Ishikawa (cell line): Measurements from ENCODE around the gene PRKN.

Experiments used
- CEBPB ChIP-seq: IDR thresholded peaks from 2 replicates; pipeline ENCODE4 v1.6.1; 2012
- CREB1 ChIP-seq: IDR thresholded peaks from 2 replicates; pipeline ENCODE4 v1.6.1; 2012; ENCODE audit warnings: low read depth
- EGR1 ChIP-seq: IDR thresholded peaks from 2 replicates; pipeline ENCODE4 v1.6.1; 2012
- EP300 ChIP-seq: IDR thresholded peaks from 2 replicates; pipeline ENCODE4 v1.6.1; 2012; ENCODE audit warnings: borderline replicate concordance
- FOXM1 ChIP-seq: IDR thresholded peaks from 2 replicates; pipeline ENCODE4 v1.6.1; 2012; ENCODE audit warnings: low read depth, borderline replicate concordance
- NFIC ChIP-seq: IDR thresholded peaks from 2 replicates; pipeline ENCODE4 v1.6.1; 2012
- RAD21 ChIP-seq: IDR thresholded peaks from 2 replicates; pipeline ENCODE4 v1.6.1; 2012; ENCODE audit warnings: low read depth
- TAF1 ChIP-seq: IDR thresholded peaks from 2 replicates; pipeline ENCODE4 v1.6.1; 2012; ENCODE audit warnings: low read depth, mild to moderate bottlenecking
- TCF12 ChIP-seq: IDR thresholded peaks from 2 replicates; pipeline ENCODE4 v1.6.1; 2012; ENCODE audit warnings: low read depth
- TEAD4 ChIP-seq: IDR thresholded peaks from 2 replicates; pipeline ENCODE4 v1.6.1; 2012
- YY1 ChIP-seq: IDR thresholded peaks from 2 replicates; pipeline ENCODE4 v1.6.1; 2012; ENCODE audit warnings: low read depth
- ZBTB7A ChIP-seq: IDR thresholded peaks from 2 replicates; pipeline ENCODE4 v1.6.1; 2012; ENCODE audit warnings: low read depth
- TF ChIP-seq, protein P1 (sequence below): IDR thresholded peaks from 2 replicates; pipeline ENCODE4 v1.6.1; 2012
- TF ChIP-seq, protein P2 (sequence below): IDR thresholded peaks from 2 replicates; pipeline ENCODE4 v1.6.1; 2012
- TF ChIP-seq, protein P3 (sequence below): IDR thresholded peaks from 2 replicates; pipeline ENCODE4 v1.6.1; 2012; ENCODE audit warnings: low read depth, mild to moderate bottlenecking

Gene PRKN

DNA sequence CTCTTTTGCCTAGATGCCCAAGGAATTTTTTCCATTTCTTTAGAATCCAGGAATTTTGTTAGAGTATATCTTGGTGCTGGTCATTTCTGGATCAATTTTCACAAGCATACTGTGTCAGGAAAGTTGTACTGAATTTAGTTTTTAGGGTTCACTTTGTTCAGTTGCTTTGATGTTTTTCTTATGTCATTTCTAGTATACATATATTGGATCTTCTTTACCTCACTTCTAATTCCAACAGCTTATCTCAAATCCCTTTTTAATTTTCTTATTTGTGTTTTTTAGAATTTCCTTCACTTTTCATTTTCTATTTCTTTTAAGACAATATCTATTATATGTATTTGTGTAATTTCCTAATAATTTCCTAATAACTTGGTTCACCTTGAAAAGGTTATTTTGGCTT, 1172.7 kb downstream of the PRKN start:
- TF ChIP-seq FOXM1 (no peak), CEBPB (no peak), EP300 (no peak), RAD21 (no peak), NFIC (no peak), YY1 (no peak), TAF1 (no peak), TEAD4 (no peak), TCF12 (no peak), ZBTB7A (no peak), EGR1 (no peak), CREB1 (no peak)
- TF ChIP-seq, protein P1, sequence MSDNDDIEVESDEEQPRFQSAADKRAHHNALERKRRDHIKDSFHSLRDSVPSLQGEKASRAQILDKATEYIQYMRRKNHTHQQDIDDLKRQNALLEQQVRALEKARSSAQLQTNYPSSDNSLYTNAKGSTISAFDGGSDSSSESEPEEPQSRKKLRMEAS = no peak
- TF ChIP-seq, protein P2, sequence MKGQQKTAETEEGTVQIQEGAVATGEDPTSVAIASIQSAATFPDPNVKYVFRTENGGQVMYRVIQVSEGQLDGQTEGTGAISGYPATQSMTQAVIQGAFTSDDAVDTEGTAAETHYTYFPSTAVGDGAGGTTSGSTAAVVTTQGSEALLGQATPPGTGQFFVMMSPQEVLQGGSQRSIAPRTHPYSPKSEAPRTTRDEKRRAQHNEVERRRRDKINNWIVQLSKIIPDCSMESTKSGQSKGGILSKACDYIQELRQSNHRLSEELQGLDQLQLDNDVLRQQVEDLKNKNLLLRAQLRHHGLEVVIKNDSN = no peak
- TF ChIP-seq, protein P3, sequence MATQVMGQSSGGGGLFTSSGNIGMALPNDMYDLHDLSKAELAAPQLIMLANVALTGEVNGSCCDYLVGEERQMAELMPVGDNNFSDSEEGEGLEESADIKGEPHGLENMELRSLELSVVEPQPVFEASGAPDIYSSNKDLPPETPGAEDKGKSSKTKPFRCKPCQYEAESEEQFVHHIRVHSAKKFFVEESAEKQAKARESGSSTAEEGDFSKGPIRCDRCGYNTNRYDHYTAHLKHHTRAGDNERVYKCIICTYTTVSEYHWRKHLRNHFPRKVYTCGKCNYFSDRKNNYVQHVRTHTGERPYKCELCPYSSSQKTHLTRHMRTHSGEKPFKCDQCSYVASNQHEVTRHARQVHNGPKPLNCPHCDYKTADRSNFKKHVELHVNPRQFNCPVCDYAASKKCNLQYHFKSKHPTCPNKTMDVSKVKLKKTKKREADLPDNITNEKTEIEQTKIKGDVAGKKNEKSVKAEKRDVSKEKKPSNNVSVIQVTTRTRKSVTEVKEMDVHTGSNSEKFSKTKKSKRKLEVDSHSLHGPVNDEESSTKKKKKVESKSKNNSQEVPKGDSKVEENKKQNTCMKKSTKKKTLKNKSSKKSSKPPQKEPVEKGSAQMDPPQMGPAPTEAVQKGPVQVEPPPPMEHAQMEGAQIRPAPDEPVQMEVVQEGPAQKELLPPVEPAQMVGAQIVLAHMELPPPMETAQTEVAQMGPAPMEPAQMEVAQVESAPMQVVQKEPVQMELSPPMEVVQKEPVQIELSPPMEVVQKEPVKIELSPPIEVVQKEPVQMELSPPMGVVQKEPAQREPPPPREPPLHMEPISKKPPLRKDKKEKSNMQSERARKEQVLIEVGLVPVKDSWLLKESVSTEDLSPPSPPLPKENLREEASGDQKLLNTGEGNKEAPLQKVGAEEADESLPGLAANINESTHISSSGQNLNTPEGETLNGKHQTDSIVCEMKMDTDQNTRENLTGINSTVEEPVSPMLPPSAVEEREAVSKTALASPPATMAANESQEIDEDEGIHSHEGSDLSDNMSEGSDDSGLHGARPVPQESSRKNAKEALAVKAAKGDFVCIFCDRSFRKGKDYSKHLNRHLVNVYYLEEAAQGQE = no peak

DNA sequence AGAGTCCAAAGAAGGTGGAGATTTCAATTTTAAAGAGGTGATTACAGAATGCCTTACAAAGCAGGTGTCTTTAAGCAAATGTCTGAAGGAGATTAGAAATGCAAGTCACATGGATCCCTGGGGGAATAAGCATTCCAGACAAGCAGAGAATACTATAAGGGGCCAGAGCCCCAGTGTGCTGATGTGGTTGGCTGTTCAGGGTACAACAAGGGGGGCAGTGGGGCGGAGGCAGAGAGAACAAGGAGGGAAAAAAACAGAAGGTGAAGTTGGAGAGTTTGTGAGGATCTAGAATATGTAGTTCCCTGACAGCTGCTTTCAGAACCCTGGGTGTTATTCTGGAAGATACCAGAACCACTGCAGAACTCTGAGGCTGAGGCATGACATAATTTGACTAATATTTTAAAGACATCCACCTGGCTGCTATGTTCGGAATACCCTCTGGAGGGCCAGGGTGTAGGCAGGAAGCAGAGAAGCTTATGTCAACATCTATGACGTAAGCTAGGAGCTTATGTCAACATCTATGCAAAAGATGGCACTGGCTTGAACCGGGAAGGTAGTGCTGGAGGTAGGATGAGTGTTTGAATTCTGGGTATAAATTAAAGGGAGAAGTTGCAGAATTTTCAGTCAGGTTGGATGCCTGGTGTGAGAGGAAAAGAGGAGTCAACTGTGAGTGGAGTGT, 1177.5 kb downstream of the PRKN start:
- TF ChIP-seq CEBPB = no peak
- TF ChIP-seq EGR1 = no peak
- TF ChIP-seq TCF12 = no peak
- no peak for TF ChIP-seq ZBTB7A
- TF ChIP-seq, protein P3 = no peak

DNA sequence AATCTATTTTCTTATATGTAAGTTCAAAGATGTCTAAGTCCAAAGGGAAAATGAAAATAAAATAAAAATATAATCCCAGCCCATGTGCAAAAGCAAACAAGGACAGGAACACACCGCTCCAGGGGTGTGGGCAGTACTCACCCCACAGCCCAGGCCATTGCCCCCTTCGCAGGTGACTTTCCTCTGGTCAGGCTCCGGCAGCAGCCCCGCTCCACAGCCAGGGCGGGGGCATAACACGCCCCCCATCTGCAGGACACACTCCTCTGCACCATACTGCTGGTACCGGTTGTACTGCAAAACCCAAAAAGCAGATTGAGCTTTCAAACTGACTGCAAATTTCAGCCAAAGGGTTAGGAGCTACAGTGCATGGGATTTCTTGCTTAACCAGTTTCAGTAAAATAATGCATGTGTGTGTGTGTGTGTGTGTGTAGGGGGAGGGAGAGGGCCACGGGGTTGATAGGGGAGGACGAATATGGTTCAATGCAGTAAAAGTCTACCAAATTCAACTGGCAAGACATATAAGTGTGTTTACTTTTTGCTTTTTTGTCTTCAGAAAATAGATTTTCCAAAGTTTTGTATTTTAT, 1178.8 kb downstream of the PRKN start:
- TF ChIP-seq TCF12 = no peak
- TF ChIP-seq NFIC = no peak

DNA sequence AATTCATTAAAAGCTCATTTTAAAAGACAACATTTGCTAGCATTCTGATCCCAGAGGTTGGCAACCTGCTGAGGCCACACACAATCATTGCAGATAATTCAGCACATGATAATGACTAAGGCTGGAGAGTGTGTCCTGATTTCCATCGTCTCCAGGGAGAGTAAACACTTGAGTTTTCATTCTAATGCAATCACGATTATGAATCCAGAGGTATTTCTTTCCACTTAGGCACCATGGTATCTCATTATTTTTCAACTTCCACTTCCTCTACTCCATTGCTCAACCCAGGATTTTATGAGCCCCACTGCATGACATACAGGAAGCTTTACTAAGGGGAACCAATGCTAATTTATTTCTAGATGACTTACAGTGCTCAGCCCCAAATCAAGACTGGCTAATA, 1179.9 kb downstream of the PRKN start:
- TF ChIP-seq ZBTB7A (no peak), NFIC (no peak), TEAD4 (no peak), TCF12 (no peak), EGR1 (no peak), YY1 (no peak), CEBPB (no peak), FOXM1 (no peak), EP300 (no peak), CREB1 (no peak), TAF1 (no peak), RAD21 (no peak)
- TF ChIP-seq, protein P3 = no peak
- TF ChIP-seq, protein P1 = no peak
- TF ChIP-seq, protein P2 = no peak

DNA sequence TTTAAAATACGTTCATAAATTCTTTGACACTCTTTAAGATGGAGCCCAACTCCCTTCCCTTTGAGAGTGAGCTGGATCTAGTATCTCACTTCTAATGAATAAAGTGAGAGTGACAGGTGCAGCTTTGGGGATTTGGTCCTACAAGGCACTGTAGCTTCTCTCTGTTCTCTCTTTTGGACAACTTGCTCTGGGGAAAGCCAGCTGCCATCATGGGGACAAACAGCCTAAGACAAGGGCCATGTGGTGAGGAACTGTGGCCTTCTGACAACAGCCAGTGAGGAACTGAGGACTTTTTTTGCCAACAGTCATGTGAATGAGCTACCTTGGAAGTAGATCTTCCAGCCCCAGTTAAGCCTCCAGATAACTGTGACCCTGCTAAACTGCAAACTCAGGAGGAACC, 1180.9 kb downstream of the PRKN start:
- TF ChIP-seq ZBTB7A = no peak
- TF ChIP-seq NFIC = no peak
- no peak for TF ChIP-seq YY1
- TF ChIP-seq, protein P1 = no peak
- TF ChIP-seq, protein P3 = no peak
- TF ChIP-seq TCF12 = no peak
- TF ChIP-seq EGR1 = no peak
- TF ChIP-seq CREB1 = no peak
- no peak for TF ChIP-seq CEBPB
- TF ChIP-seq FOXM1 = no peak
- TF ChIP-seq TAF1 = no peak
- TF ChIP-seq RAD21 = no peak
- TF ChIP-seq, protein P2 = no peak
- TF ChIP-seq TEAD4 = no peak
